ENCODE data around the gene GAPDH. TPM values are rescaled to one million over a fixed set of nuclear protein-coding genes. Genes with fewer than 3 reads are reported as not detected.
A peak's percentile ranks its signal among the peaks of the same experiment; 100 is the strongest.

Gene GAPDH
- total and polyA plus RNA-seq, 2 experiments from 2014 or later, result 7,726 to 7,868 TPM

DNA sequence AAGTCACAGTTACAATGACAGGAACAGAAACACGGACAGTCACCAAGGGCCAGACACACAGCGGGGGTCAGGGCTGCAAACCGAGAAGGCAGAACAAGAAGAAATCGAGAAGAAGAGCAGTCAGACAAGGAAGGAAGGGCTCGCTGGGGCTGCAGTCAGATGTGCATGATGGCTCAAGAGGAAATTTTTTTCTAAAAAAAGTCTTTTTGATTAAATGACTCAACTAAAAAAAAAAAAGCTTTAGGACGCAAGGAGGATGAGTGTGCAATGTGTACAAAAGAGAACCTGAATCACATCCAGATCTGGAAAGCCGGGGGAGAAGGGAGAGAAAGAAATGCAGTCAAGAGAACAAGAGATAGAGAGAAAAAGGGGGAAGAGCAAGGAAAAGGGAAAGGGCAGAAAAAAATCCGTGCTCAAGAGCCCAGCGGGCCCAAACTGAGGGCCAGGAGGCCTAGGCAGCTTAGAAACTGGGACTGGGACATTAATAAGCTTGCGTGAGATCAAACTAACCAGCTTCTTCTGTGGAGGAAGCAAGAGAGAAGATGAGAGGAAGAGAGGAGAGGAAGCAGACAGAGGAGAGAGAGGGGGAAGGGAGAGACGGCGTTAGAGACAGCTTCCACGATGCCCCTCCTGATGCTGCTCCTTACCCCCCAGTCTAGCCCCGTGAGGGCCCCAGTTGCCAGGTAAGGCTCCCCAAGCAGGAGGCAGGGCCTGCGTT, 14.8 kb downstream of the GAPDH start:
- Histone ChIP-seq H4K20me1 (ENCODE audit: insufficient read depth) (no peaks in the 10 kb centered on the region), H3K9me3 (ENCODE audit: low read depth) (no peaks in the 10 kb centered on the region), H3K79me2 (ENCODE audit: insufficient read depth) (peaks cover 75% of the 10 kb centered on the region), H3F3A (ENCODE audit: insufficient read depth) (peaks cover 59% of the 10 kb centered on the region), H3K9ac (peak overlapping the region; percentile 78), H3K9me2 (ENCODE audit: insufficient read depth) (no peaks in the 10 kb centered on the region), H3K27ac (peak overlapping the region; percentile 96), H3K4me3 (peak overlapping the region; percentile 69), H3K27me3 (replicated peaks; ENCODE audit: insufficient read depth) (no peaks in the 10 kb centered on the region), H3K4me1 (ENCODE audit: insufficient read depth) (peaks cover 73% of the 10 kb centered on the region), H3K4me2 (ENCODE audit: unreplicated experiment) (peak overlapping the region; percentile 82), H2AFZ (no peak overlapping the region), H3K36me3 (ENCODE audit: low read depth) (peaks cover 5% of the 10 kb centered on the region; the same call in 1 of the 2 replicates)
- 23% methylated on average over 15 of the region's 15 CpGs for WGBS, 2 experiments (ENCODE audit: low coverage in 1 of 2, low lambda C conversion rate in 2 of 2, missing lambda C conversion rate in 2 of 2)
- DNase-seq, result peak; percentile 97
- TF ChIP-seq EZH2 (IDR thresholded peaks at IDR 0.05; ENCODE audit: insufficient read depth, poor library complexity, severe bottlenecking) (no peak), EZH2phosphoT487 (IDR thresholded peaks at IDR 0.05; ENCODE audit: insufficient read depth, low read depth) (no peak)
- in situ Hi-C loops (cut with MboI), result no loop called here

DNA sequence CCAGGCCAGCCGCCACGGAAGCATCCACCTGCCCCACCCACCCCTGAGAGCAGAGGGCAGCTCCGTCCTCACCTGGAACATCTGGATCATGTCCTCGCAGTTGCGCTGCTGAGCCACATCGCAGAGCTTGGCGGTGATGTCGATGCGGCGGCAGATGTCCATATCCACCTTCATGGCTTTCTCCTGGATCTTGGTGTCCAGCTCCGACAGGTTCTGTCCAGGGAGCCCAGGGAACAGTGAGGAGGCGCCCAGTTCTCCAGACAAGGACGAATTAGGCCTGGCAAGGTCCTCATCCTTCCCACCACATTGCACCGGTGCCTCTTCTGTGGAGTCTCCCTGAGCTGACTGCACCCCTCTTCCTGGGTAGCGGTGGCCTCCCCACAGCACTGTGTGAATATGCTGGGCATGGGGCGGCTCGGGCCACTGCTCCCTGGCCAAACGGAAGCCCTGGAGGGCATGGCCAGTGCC, 15.4 kb downstream of the GAPDH start:
- H4K20me1 ChIP-seq (ENCODE audit: insufficient read depth), result no peaks in the 10 kb centered on the region
- DNase-seq, result no peak
- 89 to 92% methylated on average over 18 of the region's 18 CpGs for WGBS, 2 experiments (ENCODE audit: low coverage in 1 of 2, low lambda C conversion rate in 2 of 2, missing lambda C conversion rate in 2 of 2)
- H2AFZ ChIP-seq, result no peak overlapping the region
- H3K9ac ChIP-seq, result peak overlapping the region; percentile 78
- in situ Hi-C loops (cut with MboI), result no loop called here
- H3K4me1 ChIP-seq (ENCODE audit: insufficient read depth), result peaks cover 74% of the 10 kb centered on the region
- H3K36me3 ChIP-seq (ENCODE audit: low read depth), result peaks cover 5% of the 10 kb centered on the region; the same call in 1 of the 2 replicates
- peak overlapping the region; percentile 82 for H3K4me2 ChIP-seq (ENCODE audit: unreplicated experiment)
- peak overlapping the region; percentile 55 for H3K4me3 ChIP-seq
- no peaks in the 10 kb centered on the region for H3K27me3 ChIP-seq (replicated peaks; ENCODE audit: insufficient read depth)
- peaks cover 64% of the 10 kb centered on the region for H3F3A ChIP-seq (ENCODE audit: insufficient read depth)
- TF ChIP-seq EZH2phosphoT487 (IDR thresholded peaks at IDR 0.05; ENCODE audit: insufficient read depth, low read depth) (no peak), EZH2 (IDR thresholded peaks at IDR 0.05; ENCODE audit: insufficient read depth, poor library complexity, severe bottlenecking) (no peak)
- peaks cover 75% of the 10 kb centered on the region for H3K79me2 ChIP-seq (ENCODE audit: insufficient read depth)
- H3K9me2 ChIP-seq (ENCODE audit: insufficient read depth), result no peaks in the 10 kb centered on the region
- H3K27ac ChIP-seq, result peak overlapping the region; percentile 96
- H3K9me3 ChIP-seq (ENCODE audit: low read depth), result no peaks in the 10 kb centered on the region

DNA sequence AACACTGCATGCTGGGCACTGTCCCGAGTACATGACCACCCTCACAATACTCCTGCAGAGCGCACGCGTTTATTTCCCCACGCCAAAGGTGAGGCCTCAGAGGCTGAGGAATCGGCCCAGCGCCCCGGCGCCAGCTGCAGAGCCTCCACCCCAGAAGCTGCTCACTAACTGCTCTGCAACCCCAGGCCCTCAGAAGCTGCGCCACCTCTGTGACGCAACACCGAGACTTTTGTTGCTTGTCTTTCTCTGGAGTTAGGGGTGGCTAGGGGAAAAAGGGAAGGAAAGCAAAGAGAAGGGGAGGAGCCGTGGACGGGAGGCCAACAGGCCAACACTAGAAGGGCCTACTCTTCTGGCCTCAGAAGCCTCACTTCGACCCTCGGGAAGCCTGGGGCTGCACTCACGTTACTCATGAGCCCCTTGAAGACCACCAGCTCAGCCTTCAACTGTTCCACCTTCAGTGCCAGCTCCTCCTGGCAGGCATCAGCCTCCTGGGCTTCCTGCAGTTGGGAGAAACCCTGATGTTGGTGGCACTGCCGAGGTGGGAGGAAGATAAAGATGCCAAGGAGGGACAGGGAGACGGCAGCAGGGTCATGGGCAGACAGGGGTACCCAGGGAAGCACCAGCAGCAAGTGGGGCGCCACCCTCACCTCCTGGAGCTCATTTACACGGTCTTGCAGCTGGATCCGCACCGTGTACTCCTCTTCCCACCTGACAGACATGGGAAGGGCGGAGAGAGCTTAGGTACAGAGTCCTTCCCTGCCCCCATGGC, 16.2 kb downstream of the GAPDH start:
- Histone ChIP-seq H3K9ac (peak overlapping the region; percentile 89), H3K4me3 (peak overlapping the region; percentile 61), H3K79me2 (ENCODE audit: insufficient read depth) (peaks cover 76% of the 10 kb centered on the region), H4K20me1 (ENCODE audit: insufficient read depth) (no peaks in the 10 kb centered on the region), H3K27me3 (replicated peaks; ENCODE audit: insufficient read depth) (no peaks in the 10 kb centered on the region), H3K27ac (peak overlapping the region; percentile 96), H3F3A (ENCODE audit: insufficient read depth) (peaks cover 67% of the 10 kb centered on the region), H3K9me2 (ENCODE audit: insufficient read depth) (no peaks in the 10 kb centered on the region), H3K36me3 (ENCODE audit: low read depth) (peaks cover 5% of the 10 kb centered on the region; the same call in 1 of the 2 replicates), H2AFZ (no peak overlapping the region), H3K4me2 (ENCODE audit: unreplicated experiment) (peak overlapping the region; percentile 100), H3K4me1 (ENCODE audit: insufficient read depth) (peaks cover 74% of the 10 kb centered on the region), H3K9me3 (ENCODE audit: low read depth) (no peaks in the 10 kb centered on the region)
- no peak for DNase-seq
- no peak for TF ChIP-seq EZH2 (IDR thresholded peaks at IDR 0.05; ENCODE audit: insufficient read depth, poor library complexity, severe bottlenecking)
- in situ Hi-C loops (cut with MboI), result no loop called here
- 77 to 84% methylated on average over 22 to 24 of the region's 24 CpGs for WGBS, 2 experiments (ENCODE audit: low coverage in 1 of 2, low lambda C conversion rate in 2 of 2, missing lambda C conversion rate in 2 of 2)

DNA sequence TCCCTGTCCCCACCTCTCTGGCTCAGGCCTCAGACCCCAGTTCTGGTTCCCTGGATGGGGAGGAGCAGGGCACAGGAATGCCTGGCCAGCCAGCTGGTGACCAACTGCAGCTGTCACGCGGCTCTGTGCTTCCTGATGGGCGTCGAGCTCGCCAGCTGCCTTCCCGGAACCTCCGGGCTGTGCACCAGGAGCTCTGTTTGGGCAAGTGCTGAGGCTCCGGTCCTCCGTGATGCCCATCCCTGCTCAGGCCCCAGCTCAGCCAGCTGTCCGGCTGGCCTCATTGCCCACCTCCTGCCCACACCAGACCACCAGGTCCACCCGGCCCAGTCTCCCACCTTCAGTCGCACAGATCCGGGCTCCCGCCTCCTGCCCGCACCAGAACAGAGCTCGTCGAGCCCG, 16.7 kb downstream of the GAPDH start:
- peaks cover 67% of the 10 kb centered on the region for H3F3A ChIP-seq (ENCODE audit: insufficient read depth)
- H2AFZ ChIP-seq, result peak overlapping the region; percentile 4; the same call in 1 of the 2 replicates
- peak overlapping the region; percentile 89 for H3K9ac ChIP-seq
- H3K9me3 ChIP-seq (ENCODE audit: low read depth), result no peaks in the 10 kb centered on the region
- H4K20me1 ChIP-seq (ENCODE audit: insufficient read depth), result no peaks in the 10 kb centered on the region
- H3K4me2 ChIP-seq (ENCODE audit: unreplicated experiment), result peak overlapping the region; percentile 100
- H3K9me2 ChIP-seq (ENCODE audit: insufficient read depth), result no peaks in the 10 kb centered on the region
- H3K27me3 ChIP-seq (replicated peaks; ENCODE audit: insufficient read depth), result no peaks in the 10 kb centered on the region
- 5 to 19% methylated on average over 16 to 18 of the region's 18 CpGs for WGBS, 2 experiments (ENCODE audit: low coverage in 1 of 2, low lambda C conversion rate in 2 of 2, missing lambda C conversion rate in 2 of 2)
- peaks cover under 1% of the 10 kb centered on the region; the same call in 1 of the 2 replicates for H3K36me3 ChIP-seq (ENCODE audit: low read depth)
- peak overlapping the region; percentile 61 for H3K4me3 ChIP-seq
- in situ Hi-C loops (cut with MboI), result no loop called here
- H3K27ac ChIP-seq, result peak overlapping the region; percentile 96
- H3K79me2 ChIP-seq (ENCODE audit: insufficient read depth), result peaks cover 74% of the 10 kb centered on the region
- DNase-seq, result peak; percentile 83
- peaks cover 74% of the 10 kb centered on the region for H3K4me1 ChIP-seq (ENCODE audit: insufficient read depth)
- TF ChIP-seq EZH2phosphoT487 (IDR thresholded peaks at IDR 0.05; ENCODE audit: insufficient read depth, low read depth), result no peak
- TF ChIP-seq EZH2 (IDR thresholded peaks at IDR 0.05; ENCODE audit: insufficient read depth, poor library complexity, severe bottlenecking), result no peak
